TTC549 (cell line): ENCODE data around the gene HS6ST3.

Experiments used
- FAIRE-seq: peaks from 2 replicates; lab custom pipeline; 2012; peaks lifted over from hg19 to GRCh38; lab: Jason Lieb, UNC

The HS6ST3 gene

DNA sequence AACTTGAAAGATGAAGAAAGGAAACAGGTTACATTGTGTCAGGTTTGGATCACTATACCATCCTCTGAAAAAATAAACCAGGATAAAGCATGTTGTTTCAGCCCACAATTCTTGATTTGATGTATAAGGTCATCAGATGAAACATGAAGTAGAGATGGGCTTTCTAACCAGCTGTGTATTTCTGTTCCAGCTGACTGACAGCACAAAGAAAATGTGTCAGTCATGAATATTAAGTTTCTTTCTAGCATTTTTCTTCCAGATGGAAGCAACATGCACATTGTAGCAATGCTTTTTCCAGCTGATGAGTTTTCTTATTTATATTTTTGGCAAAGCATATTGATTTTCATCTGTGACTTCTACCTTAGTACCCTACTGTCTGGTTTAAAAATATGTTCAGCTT, 704.8 kb downstream of the HS6ST3 start:
- FAIRE-seq: no peak

DNA sequence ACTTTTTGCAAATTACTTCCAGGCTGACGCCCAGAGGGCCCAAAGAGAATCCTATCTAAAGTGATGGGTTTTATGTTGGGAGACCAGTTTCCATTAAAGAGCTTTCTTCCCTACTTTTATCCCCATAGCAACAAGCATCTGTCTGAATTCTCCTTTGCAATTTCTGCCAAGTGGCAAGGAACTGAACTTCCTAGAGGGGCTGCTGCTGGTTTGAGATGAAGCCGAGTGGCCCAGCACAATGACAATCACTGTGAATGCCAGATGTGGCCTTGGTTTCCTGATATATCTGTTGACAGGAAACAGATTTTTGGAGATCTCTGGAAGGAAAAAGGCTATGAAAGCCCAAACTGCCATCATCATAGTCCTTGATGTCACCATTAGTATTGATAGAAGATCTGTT, 705.8 kb downstream of the HS6ST3 start:
- no peak for FAIRE-seq

DNA sequence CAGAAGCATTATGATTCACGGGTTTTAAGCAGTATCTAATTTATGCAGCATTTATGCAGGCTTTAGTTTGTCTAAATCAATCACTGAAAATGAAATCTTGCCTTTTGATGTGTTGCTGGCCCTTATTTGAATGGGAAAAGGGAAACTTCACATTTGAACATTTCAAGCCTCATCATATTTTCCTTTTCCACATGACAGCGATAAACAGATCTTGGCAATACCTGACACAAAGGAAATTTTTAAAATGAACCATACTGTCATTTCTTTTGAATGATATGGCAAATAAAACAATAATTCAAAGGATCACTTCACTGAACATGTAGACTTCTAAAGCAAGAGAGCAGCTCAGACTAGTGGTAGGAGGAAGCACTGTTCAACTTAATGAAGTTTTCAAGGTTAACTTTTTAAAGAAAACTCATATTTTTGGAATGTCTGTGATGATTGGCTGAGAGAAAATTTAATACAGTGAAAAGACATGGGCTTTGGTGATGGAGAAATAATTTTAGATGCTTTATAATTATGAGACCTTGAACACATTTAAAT, 706.3 kb downstream of the HS6ST3 start:
- no peak for FAIRE-seq

DNA sequence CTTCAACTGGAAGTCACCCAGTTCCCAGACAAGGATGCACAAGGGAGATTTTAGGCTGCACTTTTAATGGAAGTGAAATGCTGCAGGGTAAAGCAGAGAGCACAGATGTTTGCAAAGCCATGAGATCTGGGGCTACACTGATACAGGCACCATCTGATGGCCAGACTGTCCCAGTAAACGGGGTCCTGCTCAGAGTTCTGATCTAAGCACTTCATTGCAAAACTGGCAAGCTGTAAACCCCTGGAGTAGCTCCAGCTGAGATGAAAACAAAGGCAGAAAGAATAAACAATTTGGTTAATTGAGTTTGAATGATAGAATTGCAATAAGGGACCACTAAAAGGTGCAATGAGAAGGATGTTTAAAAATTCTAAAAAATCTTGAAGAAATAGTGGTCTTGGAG, 707.2 kb downstream of the HS6ST3 start:
- no peak for FAIRE-seq

DNA sequence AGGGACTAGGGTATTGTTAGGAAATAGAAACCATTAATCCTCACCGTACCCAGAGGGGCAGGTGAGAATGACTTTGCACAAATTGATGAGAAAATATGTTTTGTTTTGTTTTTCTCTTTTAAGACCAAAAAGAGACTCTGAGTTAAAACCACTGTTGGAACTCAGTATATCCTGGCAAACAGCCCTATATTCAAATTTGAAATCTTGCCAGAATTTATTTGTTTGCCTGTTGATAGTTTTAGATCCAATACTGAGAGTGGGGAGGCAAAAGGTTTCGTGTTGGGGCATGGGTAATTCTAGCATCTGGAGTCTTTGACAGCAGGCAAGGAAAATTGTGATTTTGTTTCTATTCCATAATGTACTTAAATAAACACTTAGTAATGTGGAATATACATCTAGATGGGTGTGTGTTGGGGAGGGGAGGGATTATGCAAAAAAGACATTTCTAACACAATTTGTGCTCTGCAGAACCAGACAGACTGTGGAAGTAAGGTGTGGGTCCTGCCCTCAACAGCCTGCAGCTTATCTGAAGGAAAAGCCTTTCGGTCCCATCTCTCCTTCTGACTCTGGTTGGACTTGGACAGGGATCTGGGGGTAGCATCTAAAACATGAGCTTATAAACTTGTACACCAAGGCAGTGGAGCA, 713.7 kb downstream of the HS6ST3 start:
- FAIRE-seq: no peak

DNA sequence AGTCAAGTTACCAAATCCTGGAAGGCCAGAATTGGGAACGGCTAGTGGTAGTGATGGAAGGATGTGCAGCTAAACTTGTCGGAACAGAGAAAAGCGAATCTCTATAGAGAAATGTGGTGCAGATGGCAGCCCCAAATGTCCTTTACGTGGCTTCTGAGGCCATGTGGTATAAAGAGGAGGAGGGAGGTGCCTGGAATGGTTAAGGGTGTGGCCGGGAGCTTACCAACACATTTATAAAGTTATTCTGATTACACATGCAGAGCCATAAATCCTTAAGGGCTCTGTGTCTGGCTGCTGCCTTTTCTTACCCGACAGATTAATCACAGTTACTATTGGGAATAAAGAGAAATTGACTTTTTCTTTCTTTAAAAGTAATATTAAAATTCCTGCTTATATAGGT, 714.3 kb downstream of the HS6ST3 start:
- no peak for FAIRE-seq

DNA sequence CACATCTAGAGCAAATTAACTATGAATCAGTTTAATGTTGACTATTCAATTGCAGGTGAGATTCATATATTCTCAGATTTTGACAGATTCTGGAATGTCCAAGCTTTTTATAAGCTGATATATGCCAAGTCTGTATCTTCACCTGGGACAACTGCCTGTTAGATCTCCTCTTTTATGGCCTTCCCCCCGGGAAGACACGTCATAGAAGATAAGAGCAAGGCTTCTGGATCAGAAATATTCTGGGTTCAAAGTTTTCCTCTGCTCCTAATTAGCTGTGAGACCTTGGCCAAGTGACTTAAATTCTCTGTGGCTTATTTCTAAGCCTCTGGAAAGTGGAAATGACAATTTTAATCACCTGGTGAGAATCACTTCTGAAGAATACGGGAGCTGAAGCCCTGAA, 716.8 kb downstream of the HS6ST3 start:
- no peak for FAIRE-seq

DNA sequence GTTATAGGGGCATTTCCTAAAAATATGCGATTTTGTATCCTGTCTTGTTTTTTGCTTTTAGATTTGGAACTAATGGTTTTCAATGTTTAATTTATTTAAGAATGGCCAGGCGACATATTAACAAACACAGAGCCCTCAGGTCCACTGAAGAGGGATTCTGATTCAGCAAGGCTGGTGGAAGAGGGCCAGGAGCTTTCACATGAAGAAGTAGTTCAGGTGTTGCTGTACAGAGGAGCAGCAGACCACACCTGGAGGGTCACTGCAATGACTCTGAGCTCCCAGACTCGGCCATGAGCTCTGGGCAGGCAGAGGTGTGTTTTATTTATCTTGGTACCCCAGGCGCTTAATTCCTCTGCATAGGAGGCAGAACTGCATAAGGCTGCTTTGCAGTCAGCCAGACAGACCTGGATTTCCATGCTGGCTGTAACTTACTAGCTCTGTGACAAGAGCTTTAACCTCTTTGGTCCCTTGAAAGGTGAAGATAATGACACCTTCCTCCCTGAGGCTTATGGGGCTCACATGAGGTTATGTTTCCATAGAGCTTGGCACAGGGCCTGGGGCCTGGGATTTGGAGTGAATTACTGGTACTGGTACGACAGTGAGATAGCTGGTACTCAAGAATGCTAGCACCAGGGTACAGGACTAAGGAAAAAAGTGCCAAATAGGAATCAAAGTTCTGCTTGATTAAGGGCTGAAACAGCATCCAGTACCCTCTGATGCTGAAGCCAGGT, 719.6 kb downstream of the HS6ST3 start:
- FAIRE-seq: no peak

DNA sequence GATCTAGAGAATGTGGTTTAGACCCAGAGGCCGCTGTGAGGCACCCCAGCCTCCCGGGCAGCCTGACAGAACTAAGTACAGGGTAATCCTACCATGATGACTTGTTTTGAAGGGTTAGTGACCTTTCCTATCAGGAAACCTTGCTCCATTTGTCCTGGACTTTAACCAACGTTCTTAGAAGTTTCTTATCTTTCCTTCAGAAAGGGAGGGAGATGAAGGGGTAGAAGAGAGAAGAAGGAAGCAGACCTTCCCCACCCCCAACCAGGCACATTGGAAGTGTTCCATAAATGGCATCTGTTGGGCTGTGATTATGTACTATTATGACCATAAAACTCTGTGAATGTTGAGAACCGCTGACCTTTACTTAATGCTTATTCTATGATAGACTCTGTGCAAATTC, 720.2 kb downstream of the HS6ST3 start:
- FAIRE-seq: no peak

DNA sequence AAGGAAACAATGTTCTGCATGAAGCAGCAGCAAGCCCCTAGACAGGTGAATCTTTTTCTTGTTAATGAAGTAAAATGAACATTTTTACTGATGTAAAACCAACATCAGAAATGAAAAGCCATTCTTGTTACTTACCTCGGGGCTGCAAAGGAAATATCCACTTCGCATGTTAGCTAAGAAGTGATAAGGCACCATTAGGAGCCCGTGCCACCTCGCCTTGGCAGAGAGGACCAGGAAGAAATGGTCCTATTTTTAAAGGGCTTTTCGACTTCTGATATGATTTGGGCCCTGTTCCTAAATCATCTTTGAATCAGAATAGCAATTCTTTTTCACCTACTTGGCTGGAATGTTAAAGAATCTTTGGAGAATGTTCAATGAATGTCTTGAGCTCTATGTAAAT, 721.1 kb downstream of the HS6ST3 start:
- no peak for FAIRE-seq

DNA sequence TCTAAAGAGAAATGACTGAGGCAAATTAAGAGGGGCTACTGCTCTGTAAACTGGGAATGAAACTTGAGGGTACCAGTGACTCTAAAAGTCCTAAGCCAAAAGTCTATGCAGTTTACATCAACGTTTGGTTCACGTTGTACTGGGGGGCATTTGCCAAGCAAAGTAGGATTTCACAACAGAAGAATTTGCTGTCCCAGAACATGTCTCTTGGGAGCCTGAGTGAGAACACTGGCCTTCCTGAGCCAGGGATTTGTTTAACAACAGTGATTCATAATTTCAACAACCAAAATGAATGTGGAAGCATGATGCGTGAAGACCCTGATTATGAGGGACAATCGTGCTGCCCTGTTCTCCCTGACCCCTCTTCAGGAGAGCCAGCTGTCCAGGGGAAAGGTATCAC, 726.4 kb downstream of the HS6ST3 start:
- FAIRE-seq: no peak

DNA sequence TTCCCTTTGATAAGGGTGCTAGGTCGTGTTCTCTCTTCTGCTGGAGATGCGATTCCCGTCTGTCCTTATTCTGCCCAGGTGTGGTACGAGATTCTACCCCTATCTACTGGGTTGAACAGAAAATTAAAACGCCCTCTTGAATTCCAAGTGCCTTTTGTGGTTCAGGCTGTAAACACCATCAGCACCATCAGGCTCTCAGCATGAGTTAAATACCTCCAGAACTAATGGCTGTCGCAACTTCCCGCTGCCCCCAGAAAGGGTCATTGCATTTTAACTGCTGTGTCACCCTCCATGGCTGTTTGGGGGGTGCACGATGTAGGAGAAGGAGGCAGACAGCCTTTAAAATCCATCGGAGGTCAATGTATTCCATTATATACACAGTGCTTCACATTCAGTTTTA, 727.0 kb downstream of the HS6ST3 start:
- FAIRE-seq: no peak

DNA sequence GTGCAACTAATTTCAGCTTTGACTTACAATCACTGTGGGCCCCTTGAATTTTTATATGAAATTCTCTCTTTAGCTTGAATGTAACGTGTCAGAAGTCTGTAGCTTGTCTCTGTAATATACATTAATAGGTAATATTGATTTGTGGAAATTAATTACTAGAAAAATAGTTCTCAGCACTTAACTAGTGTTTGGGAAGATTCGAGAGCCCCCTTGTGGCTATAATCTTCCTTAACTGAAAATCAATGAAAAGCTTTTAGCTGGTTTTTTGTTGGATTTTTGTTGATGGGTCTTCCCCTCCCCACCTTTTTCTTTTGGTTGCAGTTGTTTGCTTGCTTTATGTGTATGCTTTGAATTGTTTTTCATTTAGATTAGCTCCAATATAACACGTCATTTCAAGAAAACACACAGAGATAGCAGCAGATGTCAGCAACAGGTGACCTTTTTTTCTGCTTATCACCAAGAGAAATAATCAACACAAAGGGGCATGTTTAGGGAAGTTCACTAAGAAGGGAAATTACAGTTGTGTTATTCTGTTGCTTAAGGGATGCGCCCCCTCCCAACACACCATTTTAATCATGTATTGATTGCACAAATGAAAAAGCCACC, 727.5 kb downstream of the HS6ST3 start:
- no peak for FAIRE-seq

DNA sequence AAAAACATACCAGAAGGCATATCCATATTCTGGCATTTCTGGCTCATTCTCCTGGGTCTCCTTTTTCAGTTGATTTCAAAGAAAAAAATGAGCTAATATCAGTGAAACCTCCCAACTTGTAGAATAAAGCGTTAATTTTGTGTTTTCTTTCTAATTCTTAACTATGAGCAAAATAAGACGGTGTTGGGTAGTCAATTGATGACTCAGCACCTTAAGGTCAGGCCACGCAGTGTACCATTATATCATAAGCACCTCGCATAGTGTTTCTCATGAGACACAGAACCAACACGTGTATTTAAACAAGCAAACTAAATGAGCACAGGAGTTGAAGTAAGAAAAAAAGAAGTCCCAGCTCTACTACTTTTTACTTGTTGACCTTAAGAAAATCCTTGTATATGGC, 729.5 kb downstream of the HS6ST3 start:
- no peak for FAIRE-seq

DNA sequence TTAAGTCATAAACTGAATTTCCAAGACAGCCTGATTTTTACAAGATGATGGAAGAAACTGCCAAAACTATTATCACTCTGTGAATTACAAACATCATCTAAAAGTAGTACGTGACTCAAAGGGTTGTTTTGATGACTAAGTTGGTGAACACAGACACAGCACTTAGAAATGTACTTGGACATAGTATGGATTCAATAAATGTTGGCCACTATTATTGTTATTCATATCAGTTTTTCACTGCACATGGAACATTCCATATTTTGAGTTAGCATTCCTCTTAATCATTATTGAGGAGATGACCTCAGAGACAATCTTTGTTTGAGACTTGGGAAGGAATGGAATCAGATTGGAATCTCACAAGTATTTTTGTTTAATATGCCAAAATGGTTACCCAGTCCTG, 731.5 kb downstream of the HS6ST3 start:
- no peak for FAIRE-seq

DNA sequence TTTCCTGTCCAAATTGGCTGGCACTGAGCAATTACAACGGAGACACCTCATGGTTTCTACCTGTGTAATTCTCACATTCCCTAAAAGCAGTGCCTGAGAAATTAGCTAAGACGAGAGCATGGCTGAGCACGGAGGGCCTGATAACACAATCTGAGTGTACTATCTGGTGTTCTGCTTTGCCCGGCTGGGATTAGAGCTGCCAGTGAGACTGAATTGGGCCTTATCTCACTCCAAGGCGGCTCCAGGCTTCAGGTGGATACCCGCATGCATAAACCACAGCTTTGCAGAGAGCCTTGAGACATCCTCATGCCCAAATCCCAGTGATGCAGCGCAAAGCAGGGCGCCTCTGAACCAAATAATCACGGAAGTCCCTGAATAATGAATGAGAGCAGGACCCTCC, 732.1 kb downstream of the HS6ST3 start:
- no peak for FAIRE-seq

DNA sequence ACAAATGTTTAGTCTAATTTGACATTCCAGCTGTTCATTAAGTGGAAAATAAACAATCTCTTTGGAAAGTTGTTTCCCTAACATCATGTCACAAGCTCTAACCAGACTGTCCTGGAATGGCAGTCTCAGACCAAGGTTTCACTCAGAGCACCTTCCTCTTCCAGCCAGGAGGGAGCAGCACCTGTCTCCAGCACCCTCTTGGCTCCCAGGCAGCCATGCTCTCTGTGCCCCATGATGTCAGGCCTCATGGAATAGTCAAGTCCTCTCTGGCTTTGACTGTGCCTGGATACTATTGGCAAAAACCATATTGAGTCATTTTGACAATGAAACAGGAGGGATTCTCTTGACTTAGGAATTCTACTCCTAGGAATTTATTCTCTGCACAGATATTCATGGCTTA, 733.0 kb downstream of the HS6ST3 start:
- FAIRE-seq: no peak

DNA sequence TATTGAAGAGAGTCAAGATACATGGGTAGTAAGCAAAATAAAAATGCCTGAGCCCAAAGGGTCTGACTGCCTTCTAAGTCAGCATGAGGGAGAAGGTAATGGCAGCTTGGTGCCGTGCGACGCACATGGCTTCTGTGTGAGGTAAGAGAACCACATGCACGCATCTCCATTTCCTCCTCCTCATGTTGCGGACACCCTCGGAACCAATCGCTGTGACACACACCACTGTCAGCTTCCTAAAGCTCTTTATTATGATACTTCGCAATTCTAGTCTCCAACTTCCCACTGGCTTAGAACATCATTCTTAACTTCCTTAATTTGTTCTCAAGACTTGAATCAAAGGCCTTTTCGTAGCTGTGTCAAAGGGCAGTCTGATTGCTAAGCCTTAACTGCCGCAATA, 734.2 kb downstream of the HS6ST3 start:
- no peak for FAIRE-seq

DNA sequence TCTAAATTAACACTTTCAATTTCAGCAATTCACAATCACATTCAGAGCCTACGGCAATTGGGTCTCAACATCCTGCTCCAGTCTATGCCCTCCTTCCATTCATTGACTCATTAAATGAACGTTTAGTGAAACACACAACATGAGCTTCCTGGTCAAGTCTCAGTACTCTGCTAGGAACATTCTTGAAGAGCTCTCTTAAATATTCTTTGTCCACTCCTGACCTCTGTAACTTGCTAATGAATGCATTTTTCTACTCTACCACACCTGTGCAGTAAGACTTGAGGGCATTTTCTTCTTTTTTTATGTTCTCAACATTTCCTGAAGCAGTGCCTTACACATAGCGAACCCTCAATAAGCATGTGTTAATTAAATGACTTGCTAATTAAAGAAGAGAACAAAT, 735.7 kb downstream of the HS6ST3 start:
- FAIRE-seq: no peak

DNA sequence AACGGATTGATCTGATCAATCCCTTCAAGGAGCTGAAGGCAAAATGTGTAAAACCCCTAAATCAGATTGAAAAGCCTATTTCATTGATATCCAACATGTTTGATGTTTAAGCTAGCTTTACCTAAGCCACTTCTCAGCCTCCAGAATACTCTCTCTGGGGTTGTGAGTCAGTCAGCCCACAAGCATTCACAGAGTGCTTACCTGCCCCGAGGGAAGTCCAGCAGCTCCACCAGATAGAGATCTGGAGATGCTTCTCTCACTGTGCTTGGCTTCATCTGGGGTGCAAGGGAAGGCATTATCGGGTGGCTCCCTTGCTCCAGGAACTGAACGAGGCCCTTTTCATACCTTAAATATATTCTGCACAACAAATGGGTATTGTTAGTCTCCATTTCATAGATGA, 744.7 kb downstream of the HS6ST3 start:
- FAIRE-seq: no peak

DNA sequence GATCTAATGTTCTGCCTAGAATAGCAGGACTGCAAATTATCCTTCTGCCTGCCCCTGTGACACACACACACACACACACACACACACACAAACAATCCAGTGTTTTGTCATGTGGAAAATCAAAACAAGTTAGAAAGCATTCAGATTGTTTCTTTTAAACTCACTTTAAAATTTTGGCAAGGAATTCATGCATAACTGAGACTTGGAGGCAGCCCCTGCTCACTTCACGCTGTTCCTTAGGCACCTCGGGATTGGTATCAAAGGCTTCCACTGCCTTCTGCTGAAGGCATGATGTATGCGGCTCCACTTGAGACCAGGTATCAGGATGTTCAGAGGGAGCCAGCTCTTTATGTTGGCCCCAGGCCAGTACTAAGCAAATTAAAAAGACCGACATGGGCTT, 745.6 kb downstream of the HS6ST3 start:
- no peak for FAIRE-seq

DNA sequence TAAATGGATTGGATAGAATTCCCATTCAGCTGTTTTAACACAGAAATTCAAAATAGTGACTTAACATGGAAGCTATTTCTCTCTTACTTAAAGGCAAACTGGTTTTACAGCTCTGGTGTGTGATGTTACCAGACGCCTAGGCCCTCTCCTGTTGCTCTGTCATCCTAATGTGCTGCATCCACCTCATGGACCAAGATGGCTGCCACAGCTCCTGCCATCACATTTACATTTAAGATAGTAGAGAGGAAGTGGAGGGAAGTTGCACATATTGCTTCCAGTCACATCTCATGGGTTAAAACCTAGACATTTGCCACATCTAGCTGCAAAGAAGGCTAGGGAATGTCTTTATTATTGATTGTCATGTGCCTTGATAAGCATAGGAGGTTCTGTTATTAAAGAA, 746.8 kb downstream of the HS6ST3 start:
- FAIRE-seq: no peak

DNA sequence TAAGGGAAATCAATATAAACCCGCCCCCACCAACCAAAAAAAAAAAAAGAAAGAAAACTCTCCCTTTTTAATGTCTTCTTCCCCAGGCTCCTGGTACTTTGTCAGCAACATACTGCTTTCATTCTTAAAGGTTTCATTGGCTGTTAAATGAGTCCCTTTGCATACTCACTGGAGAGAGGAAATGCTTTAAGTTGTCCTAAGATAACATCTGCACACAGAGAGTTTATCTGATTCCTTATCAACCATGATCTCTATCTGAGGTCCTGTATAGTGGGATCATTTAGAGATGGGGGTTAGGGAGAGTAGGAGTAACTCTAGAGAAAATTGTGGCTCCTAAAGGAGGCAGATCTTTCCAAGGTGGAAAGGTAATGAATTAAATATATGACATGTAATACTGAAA, 747.9 kb downstream of the HS6ST3 start:
- FAIRE-seq: no peak

DNA sequence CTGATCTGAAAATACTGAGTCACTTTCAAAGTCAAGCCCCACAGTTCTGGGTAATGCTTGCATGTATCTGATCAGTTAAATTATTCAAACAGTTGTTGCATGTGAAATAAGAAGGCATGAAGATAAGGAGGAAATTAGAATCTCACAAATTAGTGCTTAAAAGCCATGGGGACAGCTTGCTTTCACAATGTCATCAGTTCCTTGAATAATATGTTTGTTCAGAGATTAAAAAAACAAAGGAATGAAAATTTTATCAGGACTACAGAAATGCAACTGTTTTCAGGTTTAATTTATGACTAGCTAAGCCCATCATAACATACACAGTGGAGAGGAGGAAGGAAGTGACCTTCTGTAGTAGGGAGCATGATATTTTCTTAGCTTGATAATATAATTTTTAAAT, 754.3 kb downstream of the HS6ST3 start:
- no peak for FAIRE-seq
